ENCODE results near the gene FAM50A.

FAM50A gene

DNA sequence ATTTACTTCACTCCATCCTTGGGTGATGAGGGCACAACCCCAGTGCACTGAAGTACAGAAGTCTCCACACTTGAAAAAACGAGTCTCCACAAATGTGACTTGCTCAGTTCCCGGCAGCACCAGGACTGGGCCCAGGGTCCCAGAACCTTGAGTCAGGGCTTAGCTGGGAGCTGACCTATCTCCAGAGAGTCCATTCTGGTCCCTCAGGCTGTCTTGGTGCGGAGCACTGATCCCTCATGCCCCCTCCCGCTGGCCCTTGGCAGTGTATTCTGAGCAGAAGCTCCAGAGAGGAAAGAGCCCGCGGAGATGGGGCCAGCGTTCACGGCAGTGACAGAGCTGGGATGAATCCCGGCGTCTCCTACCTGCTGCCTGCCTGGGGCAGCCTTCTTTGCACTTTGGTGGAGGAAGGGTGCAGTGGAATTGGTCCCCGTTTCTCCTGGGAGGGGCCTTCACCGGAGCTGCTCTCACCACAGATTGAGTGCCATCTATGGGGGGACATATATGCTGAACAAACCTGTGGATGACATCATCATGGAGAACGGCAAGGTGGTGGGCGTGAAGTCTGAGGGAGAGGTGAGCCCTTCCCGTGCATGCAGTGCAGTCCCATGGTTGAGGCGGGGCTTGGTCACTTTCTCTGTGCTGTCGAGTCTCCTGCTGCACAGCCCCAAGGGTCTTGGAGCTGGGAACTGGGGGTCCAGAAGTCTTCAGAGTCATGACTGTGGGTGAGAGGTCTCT lies 3.2 kb upstream of the FAM50A start:
- no peak for DNase-seq

DNA sequence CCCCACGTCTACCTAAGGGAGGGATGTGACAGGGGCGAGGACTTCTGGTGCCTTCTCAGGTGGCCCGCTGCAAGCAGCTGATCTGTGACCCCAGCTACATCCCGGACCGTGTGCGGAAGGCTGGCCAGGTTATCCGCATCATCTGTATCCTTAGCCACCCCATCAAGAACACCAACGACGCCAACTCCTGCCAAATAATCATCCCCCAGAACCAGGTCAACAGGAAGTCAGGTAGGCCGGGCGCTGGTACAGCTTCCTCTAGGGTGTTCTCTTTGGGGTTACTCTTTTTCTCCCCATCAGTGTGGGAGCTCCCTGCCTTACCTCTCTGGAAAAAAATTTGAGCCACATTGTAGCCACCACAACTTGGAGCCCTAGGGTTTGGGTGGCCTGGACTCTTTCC lies 2.4 kb upstream of the FAM50A start:
- no peak for DNase-seq

DNA sequence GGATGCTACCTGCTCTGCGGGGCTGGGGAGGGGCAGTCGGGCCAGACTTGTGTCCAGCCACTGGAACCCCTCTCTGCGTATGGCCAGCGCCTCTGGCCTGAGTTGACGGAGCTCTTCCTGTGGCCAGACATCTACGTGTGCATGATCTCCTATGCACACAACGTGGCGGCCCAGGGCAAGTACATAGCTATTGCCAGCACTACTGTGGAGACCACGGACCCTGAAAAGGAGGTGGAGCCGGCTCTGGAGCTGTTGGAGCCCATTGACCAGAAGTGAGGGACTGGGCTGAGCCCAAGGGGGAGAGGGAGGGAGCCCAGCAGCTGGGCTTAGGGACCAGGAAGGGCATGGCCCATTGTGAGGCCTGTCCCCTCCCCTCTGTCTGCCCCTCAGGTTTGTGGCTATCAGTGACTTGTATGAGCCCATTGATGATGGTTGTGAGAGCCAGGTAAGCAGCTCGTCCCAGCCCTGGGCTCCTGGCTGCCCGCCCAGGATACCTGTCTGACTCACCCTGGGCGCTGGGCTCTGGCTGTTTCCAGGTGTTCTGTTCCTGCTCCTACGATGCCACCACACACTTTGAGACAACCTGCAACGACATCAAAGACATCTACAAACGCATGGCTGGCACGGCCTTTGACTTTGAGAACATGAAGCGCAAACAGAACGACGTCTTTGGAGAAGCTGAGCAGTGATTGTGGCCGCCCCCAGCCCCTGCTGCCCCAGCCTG lies 1.8 kb upstream of the FAM50A start:
- DNase-seq: no peak

GRCh38 chrX:154443479-154443910 lies 446 bp upstream of the FAM50A start:
- DNase-seq: no peak

DNA sequence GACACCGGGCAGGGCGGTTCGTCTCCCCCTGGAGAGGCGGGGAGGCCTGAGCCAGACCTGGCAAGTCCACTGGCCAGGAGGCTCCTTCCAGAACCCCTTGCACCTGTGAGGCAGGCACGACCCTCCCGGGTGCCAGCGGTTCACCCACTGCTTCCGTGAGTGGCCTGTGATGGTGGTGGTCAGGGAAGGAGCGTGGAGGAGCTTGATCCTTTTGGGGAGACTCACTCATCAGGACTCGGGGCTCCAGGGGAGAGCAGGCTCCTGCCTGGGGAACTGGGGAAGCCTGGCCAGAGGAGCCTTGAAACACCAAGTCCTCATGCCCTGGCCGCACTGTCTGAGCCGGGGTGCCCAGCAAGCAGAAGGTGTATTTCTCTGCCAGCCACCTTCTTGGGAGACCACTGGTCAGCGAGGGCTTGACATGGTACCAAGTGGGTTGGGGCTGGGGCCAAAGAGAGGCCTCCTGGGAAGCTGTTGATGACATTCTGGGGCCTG lies 860 bp downstream of the FAM50A start:
- DNase-seq: no peak

- no peak for DNase-seq
Observed at GRCh38 chrX:154445776-154446175, 1.8 kb downstream of the FAM50A start.

GRCh38 chrX:154446430-154446829 lies 2.5 kb downstream of the FAM50A start:
- no peak for DNase-seq

DNA sequence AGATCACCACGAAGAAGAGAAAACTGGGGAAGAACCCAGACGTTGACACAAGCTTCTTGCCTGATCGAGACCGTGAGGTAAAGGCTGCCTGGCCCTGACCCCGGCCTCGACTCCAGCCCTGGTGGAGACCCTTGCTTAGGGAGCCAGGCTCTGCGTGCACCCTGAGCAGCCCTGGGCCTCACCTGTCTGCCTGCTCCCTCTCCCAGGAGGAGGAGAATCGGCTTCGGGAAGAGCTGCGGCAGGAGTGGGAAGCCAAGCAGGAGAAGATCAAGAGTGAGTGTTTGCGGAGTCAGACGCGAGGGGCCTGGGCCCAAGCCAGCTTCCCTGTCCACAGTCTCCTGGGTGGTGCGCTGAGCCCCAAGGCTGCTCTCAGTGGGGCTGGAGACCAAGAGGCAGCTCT lies 4.5 kb downstream of the FAM50A start:
- DNase-seq: no peak

GRCh38 chrX:154449618-154450017 lies 5.7 kb downstream of the FAM50A start:
- DNase-seq: no peak

DNA sequence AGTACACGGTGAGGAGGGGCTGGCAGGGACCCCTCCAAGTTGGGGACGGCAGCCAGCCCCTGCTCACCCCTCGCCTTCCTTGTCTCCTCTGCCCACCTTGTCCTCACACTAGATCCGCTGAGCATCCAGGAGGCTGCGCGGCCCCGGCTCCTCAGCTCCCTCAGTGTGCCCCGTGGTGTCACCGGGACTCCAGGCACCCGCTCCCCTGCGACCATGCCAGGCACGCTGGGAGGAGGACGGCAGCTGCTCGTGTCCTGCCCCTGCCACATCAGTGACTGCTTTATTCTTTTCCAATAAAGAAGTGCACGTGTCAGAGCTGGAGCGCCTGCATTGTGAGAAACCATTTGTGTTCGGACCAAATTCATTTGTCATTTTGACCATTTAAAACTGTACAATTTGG lies 6.4 kb downstream of the FAM50A start:
- DNase-seq: no peak

GRCh38 chrX:154452823-154453222 lies 8.9 kb downstream of the FAM50A start:
- DNase-seq: no peak

DNA sequence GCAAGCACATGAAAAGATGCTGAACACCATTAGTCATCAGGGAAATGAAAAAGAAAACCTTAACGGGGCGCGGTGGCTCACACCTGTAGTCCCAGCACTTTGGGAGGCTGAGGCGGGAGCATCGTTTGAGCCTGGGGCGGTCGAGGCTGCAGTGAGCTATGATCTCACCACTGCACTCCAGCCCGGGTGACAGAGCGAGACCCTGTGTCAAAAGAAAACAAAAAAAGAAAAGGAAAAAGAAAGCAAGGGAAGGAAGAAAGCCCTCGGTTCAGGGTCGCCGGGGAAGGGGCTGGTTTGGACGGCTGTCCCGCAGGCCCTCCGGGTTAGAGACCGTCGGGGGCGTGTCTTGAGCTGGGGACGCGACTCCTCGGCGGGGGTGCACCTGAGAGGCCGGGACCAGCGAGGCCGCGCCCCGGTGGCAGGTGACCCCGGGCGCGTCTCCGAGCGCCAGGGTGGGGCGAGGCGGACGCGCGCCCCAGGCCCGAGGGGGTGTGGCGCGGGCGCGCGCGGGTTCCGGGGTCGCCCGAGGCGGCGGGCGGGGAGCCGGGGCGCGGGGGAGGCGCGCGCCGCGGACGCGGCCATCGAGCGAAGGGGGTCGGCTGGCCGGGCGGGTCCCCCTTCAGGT lies 13.7 kb downstream of the FAM50A start:
- peak; percentile 20 for DNase-seq

DNA sequence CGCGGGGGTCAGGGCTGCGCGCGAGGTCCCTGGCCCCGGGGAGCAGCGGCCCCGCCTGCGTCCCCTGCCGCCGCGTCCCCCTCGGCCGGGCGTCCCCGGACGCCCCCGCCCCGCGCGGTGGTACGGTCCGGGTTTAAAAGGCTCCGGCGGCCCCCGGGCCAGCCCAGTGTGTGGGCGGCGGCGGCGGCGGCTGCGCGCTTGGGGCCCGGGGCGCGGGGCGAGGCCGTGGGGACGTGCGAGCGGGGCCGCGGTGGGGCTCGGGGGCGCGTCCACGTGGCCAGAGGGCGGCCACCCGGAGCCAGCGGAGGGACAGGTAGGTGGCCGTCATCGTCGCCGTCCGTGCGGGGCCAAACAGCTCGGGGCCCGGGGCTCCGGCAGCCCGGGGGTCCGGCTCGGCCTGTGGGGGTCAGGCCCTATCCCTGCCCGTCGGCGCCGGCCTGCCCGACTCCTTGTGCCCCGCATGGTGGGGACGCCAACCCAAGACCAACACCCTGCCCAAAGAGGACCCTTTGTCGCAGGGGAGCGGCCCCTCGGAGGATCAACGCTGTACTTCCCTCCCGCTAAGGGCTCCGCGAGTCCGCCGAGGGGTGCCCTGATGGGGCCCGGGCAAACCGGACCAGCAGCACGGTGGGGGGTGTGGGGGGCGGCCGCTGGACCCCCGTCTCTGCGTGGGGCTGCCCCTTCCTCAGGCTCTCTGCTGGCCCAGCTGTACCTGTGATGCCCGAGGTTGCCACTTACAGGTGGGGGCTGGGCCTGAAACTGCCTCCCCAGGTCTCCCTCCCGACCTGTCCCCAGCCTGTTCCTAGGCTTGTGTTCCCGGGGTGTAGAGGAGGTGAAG lies 14.4 kb downstream of the FAM50A start, which contains the start of gene PLXNA3:
Gene PLXNA3 (plus strand): TSS at position 166 of the 838 bp plus-strand sequence. CDS start 1,903 bp downstream, outside the sequence.
- DNase-seq: no peak

DNA sequence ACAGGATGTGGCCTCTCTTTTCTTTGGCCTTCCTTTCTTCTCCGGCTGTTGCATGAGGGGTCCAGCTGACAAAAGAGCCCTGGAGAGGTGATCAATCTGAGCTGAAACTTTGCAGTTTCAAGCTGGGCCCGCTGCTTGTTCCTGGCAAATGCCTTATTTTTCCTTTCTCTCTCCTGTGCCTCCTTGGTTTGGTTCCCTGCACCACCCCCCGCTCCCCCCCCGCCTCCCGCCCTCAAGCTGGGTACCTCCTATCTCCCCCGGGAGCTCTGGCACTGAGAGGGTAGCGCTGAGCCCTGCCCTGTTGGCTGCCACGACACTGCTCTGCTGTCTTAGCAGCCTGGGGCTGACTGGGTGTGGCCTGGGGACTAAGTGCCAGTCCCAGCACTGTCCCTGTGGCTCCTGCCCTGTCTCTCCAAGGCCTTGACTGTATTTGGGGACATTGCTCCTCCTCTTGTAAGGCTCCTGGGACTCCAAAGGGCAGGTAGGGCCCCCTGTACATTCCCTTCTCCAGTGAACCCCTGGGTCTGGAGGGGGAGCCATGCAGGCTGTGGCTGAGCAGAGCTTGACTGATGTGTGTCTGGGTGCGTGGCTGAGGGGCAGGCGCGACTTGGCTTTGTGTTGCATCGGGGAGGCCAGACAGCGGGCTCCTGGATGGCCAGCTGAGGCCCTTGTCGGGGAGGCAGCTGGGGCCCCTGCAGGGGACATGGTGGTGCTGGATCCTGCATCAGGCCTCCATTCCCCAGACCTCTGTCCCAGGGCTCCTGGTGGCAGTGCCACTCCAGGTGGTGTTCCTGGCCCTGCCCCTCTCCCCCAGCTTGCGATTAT lies 15.2 kb downstream of the FAM50A start:
- DNase-seq: no peak

- no peak for DNase-seq
Observed at GRCh38 chrX:154459832-154460231, 15.9 kb downstream of the FAM50A start.

- DNase-seq: no peak
Observed at GRCh38 chrX:154460326-154460725, 16.4 kb downstream of the FAM50A start.

GRCh38 chrX:154462396-154462795 lies 18.5 kb downstream of the FAM50A start:
- no peak for DNase-seq

- no peak for DNase-seq
Observed at GRCh38 chrX:154463611-154464220, 19.8 kb downstream of the FAM50A start.

DNA sequence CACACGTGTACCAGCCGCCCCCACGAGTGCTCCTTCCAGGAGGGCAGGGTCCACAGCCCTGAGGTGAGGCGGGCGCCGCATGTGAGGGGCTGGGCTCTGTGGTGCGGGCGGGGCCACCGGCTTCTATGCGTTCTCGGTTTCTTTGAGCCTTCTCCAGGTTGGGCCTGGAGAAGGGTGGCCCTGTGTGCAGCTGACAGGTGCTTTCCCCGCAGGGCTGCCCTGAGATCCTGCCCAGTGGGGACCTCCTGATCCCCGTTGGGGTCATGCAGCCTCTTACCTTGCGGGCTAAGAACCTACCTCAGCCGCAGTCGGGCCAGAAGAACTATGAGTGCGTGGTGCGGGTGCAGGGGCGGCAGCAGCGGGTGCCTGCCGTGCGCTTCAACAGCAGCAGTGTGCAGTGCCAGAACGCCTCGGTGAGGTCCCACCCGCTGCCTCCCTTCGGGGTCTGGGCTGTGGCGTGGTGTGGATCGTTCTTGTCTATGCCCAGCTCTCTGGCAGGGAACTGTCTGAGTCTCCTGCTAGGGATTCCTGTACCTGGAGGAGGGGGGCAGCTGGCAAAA lies 20.9 kb downstream of the FAM50A start:
- no peak for DNase-seq

DNA sequence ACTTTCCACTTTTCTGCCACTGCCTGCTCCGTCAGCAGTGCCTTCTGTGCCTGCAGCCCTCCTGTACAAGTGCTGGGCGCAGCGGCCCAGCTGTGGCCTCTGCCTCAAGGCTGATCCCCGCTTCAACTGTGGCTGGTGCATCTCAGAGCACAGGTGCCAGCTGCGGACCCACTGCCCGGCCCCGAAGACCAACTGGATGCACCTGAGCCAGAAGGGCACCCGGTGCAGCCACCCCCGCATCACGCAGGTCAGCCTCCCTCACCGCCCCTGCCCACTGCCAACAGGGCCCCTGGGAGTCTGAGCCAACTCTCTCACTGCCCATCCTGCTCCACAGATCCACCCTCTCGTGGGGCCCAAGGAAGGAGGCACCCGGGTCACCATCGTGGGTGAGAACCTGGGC lies 21.7 kb downstream of the FAM50A start:
- DNase-seq: no peak

DNA sequence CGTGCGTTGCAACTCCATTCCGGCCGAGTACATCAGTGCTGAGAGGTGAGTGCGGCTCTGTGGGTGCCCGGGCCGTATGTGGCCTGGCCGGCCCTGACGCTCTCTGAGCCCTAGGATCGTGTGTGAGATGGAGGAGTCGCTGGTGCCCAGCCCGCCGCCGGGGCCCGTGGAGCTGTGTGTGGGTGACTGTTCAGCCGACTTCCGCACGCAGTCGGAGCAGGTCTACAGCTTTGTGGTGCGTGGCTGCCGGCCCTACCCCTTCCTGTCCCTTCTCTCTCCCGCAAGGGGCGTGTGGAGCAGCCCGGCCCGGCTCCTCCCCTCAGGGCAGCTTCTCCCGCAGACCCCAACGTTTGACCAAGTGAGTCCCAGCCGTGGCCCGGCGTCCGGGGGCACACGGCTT lies 22.1 kb downstream of the FAM50A start:
- no peak for DNase-seq

All from NCI-H748 treated with DMSO at 0.1 percent for 48 hours (cell line).